GM03348 (cell line): ENCODE data around the gene GTPBP4.
A peak's percentile ranks its signal among the peaks of the same experiment; 100 is the strongest.
"Not testable (repeated sequence)": the region's sequence is repeated elsewhere in the genome, so short reads cannot be mapped to it uniquely, and the experiment has no call there.

Source experiments
- DNase-seq: peaks from one replicate; pipeline ENCODE4 v3.0.0; 2012; ENCODE audit warnings: low spot score

The GTPBP4 gene

GRCh38 chr10:1056326-1057105, 68.3 kb downstream of the GTPBP4 start, which contains the start of gene WDR37:
WDR37 (plus strand) TSS chr10:1056385; CDS start chr10:1072156, 15,771 bp downstream.
- DNase-seq: peak; percentile 97

DNA sequence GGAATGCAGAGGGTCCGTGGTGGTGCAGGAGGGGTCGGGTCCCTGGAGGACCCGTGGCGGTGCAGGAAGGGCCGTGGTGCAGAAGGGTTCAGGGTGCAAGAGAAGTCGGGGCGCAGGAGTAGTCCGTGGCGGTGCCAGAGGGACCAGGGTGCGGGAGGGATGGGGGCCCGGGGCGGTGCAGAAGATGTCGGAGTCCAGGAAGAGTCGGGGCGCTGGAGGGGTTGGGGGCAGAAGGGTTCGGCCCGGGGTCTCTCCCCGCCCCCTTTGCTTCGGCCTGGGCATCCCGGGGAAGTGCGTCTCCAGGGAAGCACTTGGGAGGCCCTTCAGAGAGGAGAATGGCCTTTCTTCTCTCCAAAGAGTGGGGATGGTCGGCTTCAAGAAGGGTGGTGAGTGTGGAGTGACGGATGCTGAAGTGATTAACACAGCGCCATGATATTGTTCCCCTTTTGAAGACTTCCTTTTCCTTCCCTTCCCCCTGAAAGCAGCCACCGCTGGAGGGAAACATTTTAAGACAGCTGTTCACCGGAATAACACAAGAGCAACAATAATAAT, 68.9 kb downstream of the GTPBP4 start:
- peak; percentile 23 for DNase-seq

GRCh38 chr10:1058017-1058416, 69.8 kb downstream of the GTPBP4 start:
- DNase-seq: no peak

DNA sequence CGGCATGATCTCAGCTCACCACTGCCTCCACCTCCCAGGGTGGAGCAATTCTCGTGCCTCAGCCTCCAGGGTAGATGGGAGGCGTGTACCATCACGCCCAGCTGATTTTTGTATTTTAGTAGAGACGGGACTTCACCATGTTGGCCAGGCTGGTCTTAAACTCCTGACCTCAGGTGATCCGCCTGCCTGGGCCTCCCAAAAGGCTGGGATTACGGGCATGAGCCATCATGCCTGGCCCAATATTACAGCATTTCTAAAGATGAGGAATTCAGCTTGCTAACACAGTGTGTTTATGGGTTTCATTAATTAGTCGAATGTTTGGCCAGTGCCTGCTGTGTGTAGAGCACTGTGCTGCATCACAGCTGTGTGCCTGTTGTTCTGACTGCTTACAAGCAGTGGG, 71.7 kb downstream of the GTPBP4 start:
- DNase-seq: no peak

GRCh38 chr10:1061930-1062774, 73.9 kb downstream of the GTPBP4 start:
- DNase-seq: no peak

- no peak for DNase-seq
Observed at GRCh38 chr10:1063232-1063865, 75.1 kb downstream of the GTPBP4 start.

GRCh38 chr10:1064964-1065247, 76.7 kb downstream of the GTPBP4 start:
- DNase-seq: no peak

GRCh38 chr10:1066734-1067133, 78.5 kb downstream of the GTPBP4 start:
- not testable (repeated sequence) for DNase-seq

GRCh38 chr10:1068380-1069361, 80.4 kb downstream of the GTPBP4 start:
- no peak for DNase-seq
